Measurements from ENCODE around the gene GRM8.

Gene GRM8

DNA sequence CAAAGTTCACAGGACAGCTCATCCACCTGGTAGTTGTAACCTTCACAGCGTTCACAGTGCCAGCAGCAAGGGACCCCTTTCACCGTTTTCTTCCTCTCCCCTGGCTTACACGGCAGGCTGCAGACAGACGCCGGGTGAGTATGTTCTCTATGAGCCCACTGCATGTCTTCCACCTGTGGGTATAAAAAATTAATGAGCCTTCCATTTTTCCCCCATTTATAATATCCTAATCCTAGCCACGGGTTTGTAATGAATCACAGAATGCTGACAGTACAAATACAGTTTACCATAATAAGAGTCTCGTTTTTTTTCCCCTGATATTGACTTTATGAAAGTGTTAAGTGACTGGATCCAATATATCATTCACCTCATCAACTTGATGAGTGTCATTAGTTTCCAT, 719.0 kb downstream of the GRM8 start:
- H3K4me3 ChIP-seq (ENCODE audit: control insufficient read depth, low read depth, low read length), result no peak overlapping the region
- TF ChIP-seq, protein P1, sequence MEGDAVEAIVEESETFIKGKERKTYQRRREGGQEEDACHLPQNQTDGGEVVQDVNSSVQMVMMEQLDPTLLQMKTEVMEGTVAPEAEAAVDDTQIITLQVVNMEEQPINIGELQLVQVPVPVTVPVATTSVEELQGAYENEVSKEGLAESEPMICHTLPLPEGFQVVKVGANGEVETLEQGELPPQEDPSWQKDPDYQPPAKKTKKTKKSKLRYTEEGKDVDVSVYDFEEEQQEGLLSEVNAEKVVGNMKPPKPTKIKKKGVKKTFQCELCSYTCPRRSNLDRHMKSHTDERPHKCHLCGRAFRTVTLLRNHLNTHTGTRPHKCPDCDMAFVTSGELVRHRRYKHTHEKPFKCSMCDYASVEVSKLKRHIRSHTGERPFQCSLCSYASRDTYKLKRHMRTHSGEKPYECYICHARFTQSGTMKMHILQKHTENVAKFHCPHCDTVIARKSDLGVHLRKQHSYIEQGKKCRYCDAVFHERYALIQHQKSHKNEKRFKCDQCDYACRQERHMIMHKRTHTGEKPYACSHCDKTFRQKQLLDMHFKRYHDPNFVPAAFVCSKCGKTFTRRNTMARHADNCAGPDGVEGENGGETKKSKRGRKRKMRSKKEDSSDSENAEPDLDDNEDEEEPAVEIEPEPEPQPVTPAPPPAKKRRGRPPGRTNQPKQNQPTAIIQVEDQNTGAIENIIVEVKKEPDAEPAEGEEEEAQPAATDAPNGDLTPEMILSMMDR (conservative IDR thresholded peaks at IDR 0.05; ENCODE audit: control insufficient read depth, insufficient read depth, low read depth, low read length), result no peak
- DNase-seq (ENCODE audit: low read depth), result no peak

DNA sequence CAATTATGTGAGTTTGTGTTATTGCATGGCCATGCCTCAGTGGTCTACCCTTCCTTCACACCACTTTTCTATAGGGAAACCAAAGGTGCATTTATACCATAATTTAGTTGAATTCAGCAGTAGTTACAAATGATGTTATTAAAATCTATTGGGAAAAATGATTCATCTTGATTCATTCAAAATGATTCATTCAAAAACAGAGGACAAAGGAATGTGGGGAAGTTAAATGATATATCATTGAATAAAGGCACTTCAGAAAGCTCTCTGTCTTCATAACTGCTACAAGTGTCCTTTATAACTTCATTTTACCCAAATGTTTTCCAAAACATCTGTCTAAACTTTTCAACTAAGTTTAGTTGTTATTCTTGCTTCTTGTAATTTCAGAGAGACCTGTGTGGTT, 722.9 kb downstream of the GRM8 start:
- DNase-seq (ENCODE audit: low read depth), result no peak
- TF ChIP-seq, protein P1 (conservative IDR thresholded peaks at IDR 0.05; ENCODE audit: control insufficient read depth, insufficient read depth, low read depth, low read length), result no peak
- no peak overlapping the region for H3K4me3 ChIP-seq (ENCODE audit: control insufficient read depth, low read depth, low read length)

DNA sequence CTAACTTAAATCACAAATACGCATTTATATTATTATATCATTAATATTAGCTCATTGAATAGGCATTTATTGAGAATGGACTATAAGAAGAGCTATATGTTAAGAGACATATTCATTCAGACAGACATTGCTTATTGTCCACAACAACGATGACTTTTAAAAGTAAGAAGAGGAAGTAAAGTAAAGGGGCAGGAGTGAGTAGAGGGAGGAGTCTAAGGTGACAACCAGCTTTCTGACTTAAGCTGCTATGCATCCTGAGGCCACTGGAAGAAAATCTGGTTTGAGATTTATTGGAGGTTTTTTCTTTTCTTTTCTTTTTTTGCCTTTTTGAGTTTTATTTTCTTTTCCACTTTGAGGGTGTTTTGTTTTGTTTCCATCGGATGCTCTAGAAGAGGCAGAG, 723.5 kb downstream of the GRM8 start:
- DNase-seq (ENCODE audit: low read depth), result no peak
- TF ChIP-seq, protein P1 (conservative IDR thresholded peaks at IDR 0.05; ENCODE audit: control insufficient read depth, insufficient read depth, low read depth, low read length), result no peak
- H3K4me3 ChIP-seq (ENCODE audit: control insufficient read depth, low read depth, low read length), result no peak overlapping the region

DNA sequence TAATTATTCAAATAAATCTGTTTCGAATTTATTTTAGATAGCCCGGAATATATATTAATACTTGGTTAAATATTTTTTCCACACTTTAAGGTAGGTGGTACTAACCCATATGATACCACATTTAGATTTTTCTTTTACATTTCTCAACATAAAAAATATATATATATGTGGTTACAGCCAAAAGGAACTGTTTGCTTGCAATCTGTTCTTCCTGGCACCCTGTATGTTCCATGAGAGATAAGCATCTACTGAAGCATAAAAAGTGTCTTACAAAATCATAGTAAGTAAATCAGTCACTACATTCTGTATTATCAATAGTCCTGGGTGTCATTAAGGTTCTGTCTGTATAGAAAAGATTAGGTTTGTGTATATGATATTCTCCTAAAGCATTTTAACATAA, 726.8 kb downstream of the GRM8 start:
- TF ChIP-seq, protein P1 (conservative IDR thresholded peaks at IDR 0.05; ENCODE audit: control insufficient read depth, insufficient read depth, low read depth, low read length), result no peak
- no peak for DNase-seq (ENCODE audit: low read depth)
- no peak overlapping the region for H3K4me3 ChIP-seq (ENCODE audit: control insufficient read depth, low read depth, low read length)

DNA sequence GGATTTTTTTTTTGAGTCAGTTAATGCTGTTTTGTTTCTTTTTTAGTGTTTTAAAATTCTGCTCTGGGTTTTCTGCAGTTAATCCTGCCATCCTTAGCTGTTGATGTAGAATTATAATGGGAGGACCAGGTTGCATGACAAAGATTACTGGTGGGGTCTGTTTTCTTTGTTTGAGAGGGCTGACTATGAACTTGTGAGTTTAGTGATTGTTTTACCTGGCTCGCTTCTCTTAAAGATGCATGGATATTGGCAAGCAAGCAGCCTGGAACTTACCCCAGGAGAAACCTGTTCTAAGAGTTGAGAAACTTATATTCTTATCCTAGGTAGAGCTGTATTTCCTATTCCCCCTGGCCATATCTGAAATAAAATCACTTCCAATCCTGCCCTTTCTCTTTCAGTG, 727.8 kb downstream of the GRM8 start:
- TF ChIP-seq, protein P1 (conservative IDR thresholded peaks at IDR 0.05; ENCODE audit: control insufficient read depth, insufficient read depth, low read depth, low read length), result no peak
- H3K4me3 ChIP-seq (ENCODE audit: control insufficient read depth, low read depth, low read length), result no peak overlapping the region
- no peak for DNase-seq (ENCODE audit: low read depth)

DNA sequence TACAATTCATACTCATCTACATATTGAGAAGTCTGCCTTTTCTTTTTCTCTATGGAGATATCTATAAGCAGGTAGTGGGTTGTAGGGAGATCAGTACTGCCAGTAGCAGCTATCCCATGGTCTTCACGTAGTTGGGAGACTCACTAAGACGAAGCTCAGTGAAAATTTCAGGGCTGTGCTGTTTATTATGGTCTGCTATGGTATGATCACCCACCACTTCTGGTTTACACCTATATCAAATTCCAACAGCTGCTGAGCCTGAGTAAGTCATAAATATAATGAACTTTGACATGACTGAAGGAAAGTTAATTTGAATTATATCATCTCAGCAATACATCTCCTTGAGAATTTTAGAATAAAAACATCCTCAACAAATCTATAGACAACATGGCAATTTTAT, 741.7 kb downstream of the GRM8 start:
- TF ChIP-seq, protein P1 (conservative IDR thresholded peaks at IDR 0.05; ENCODE audit: control insufficient read depth, insufficient read depth, low read depth, low read length), result no peak
- no peak for DNase-seq (ENCODE audit: low read depth)
- no peak overlapping the region for H3K4me3 ChIP-seq (ENCODE audit: control insufficient read depth, low read depth, low read length)

DNA sequence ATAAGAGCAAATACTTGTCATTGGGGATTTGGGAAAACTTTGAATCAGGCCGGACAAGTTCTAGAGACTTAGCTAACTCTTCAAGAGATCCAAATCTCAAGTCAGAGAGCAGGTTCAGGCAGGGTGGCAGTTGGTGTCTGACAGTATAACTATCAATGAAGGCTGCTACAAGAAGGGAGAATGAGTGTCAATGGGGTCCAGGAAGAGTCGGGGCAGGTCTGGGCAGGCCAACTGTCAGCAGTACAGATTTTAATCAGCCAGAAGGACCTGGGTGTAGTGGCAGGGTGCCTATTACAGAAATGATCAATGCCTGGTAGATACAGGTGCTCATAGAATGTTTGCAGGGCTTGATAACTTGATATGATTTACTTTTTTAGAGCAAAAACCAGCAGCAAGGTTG, 751.1 kb downstream of the GRM8 start:
- H3K4me3 ChIP-seq (ENCODE audit: control insufficient read depth, low read depth, low read length), result no peak overlapping the region
- TF ChIP-seq, protein P1 (conservative IDR thresholded peaks at IDR 0.05; ENCODE audit: control insufficient read depth, insufficient read depth, low read depth, low read length), result no peak
- DNase-seq (ENCODE audit: low read depth), result no peak
